Measurements from ENCODE around the gene ENPP7.

- TF ChIP-seq CTCF (IDR thresholded peaks at IDR 0.05 in 8 of 11, conservative IDR thresholded peaks at IDR 0.05 in 3 of 11), result no peak
- no peak for TF ChIP-seq POLR2A (IDR thresholded peaks at IDR 0.05)
- peak; percentile 28 to 38 (median 30) for TF ChIP-seq POLR2AphosphoS5 (IDR thresholded peaks at IDR 0.05)
Observed at GRCh38 chr17:79728169-79728907, 2.4 kb upstream of the ENPP7 start.

All from spleen (tissue), 7 donors.